Astrocyte (in vitro differentiated cells and primary cell): ENCODE measurements around the gene CELF5. TPM values are rescaled to one million over a fixed set of nuclear protein-coding genes. Genes with fewer than 3 reads are reported as not detected.
A peak's percentile ranks its signal among the peaks of the same experiment; 100 is the strongest.

Experiments
- DNase-seq: peaks from one replicate; pipeline ENCODE4 v3.0.0-alpha.2; 2010; ENCODE audit warnings: low read depth
- FAIRE-seq: peaks from 2 replicates; lab custom pipeline; 2011; peaks lifted over from hg19 to GRCh38; lab: Jason Lieb, UNC
- H2AFZ ChIP-seq: 2 replicates; pipeline ENCODE4 v1.6.0; 2012; ENCODE audit warnings: low read depth, low read length, inconsistent platforms
- H3K27ac ChIP-seq: 2 replicates; pipeline ENCODE4 v1.5.1; 2011; ENCODE audit warnings: low read depth, low read length, inconsistent platforms
- H3K27me3 ChIP-seq: 2 replicates; pipeline ENCODE4 v1.6.0; 2011; ENCODE audit warnings: low read length, inconsistent platforms; ENCODE audit not compliant: insufficient read depth
- H3K36me3 ChIP-seq: 2 replicates; pipeline ENCODE4 v1.5.1; 2011; ENCODE audit warnings: low read length, inconsistent platforms; ENCODE audit not compliant: insufficient read depth
- H3K4me1 ChIP-seq: 2 replicates; pipeline ENCODE4 v1.5.1; 2011; ENCODE audit warnings: low read length, inconsistent platforms; ENCODE audit not compliant: insufficient read depth
- H3K4me2 ChIP-seq: 2 replicates; pipeline ENCODE4 v1.6.0; 2012; ENCODE audit warnings: low read length, inconsistent platforms
- H3K4me3 ChIP-seq: 2 replicates; pipeline ENCODE4 v1.5.1; 2011; ENCODE audit warnings: low read depth, mild to moderate bottlenecking, low read length, inconsistent platforms; ENCODE audit not compliant: insufficient read depth
- H3K79me2 ChIP-seq: 2 replicates; pipeline ENCODE4 v1.6.0; 2012; ENCODE audit warnings: mild to moderate bottlenecking, low read length, inconsistent platforms; ENCODE audit not compliant: insufficient read depth
- H3K9ac ChIP-seq: 2 replicates; pipeline ENCODE4 v1.6.0; 2012; ENCODE audit warnings: mild to moderate bottlenecking, low read length, inconsistent platforms
- H3K9me3 ChIP-seq: 2 replicates; pipeline ENCODE4 v1.5.1; 2012; ENCODE audit warnings: low read depth, mild to moderate bottlenecking, low read length, inconsistent platforms; ENCODE audit not compliant: insufficient read depth
- H4K20me1 ChIP-seq: 2 replicates; pipeline ENCODE4 v1.6.0; 2012; ENCODE audit warnings: low read length, inconsistent platforms; ENCODE audit not compliant: insufficient read depth
- H3K27ac Mint-ChIP-seq: one replicate; pipeline ENCODE4 v1.8.0; 2021; ENCODE audit warnings: mild to moderate bottlenecking, mixed read lengths; ENCODE audit not compliant: unreplicated experiment
- H3K27me3 Mint-ChIP-seq: one replicate; pipeline ENCODE4 v1.8.0; 2021; ENCODE audit warnings: low read depth, mixed read lengths; ENCODE audit not compliant: unreplicated experiment
- H3K36me3 Mint-ChIP-seq: one replicate; pipeline ENCODE4 v1.8.0; 2021; ENCODE audit warnings: low read depth, mixed read lengths; ENCODE audit not compliant: unreplicated experiment
- H3K4me1 Mint-ChIP-seq: one replicate; pipeline ENCODE4 v1.8.0; 2021; ENCODE audit warnings: low read depth, mixed read lengths; ENCODE audit not compliant: unreplicated experiment
- H3K4me3 Mint-ChIP-seq: one replicate; pipeline ENCODE4 v1.8.0; 2021; ENCODE audit warnings: mild to moderate bottlenecking, moderate library complexity, mixed read lengths; ENCODE audit not compliant: unreplicated experiment
- H3K9me3 Mint-ChIP-seq: one replicate; pipeline ENCODE4 v1.8.0; 2021; ENCODE audit warnings: mild to moderate bottlenecking, mixed read lengths; ENCODE audit not compliant: unreplicated experiment
- EZH2 ChIP-seq: IDR thresholded peaks from 2 replicates; pipeline ENCODE4 v1.6.1; 2012; ENCODE audit warnings: mild to moderate bottlenecking, low read length, inconsistent platforms; ENCODE audit not compliant: insufficient read depth
- total RNA-seq: library from RNA; stranded (reverse); gene quantifications from 2 replicates; pipeline ENCODE4 v1.2.1, GENCODE V29; 2021
- TF ChIP-seq, protein P1 (sequence below): IDR thresholded peaks from 2 replicates; pipeline ENCODE4 v1.5.1; 2011; ENCODE audit warnings: low read depth, mild to moderate bottlenecking, inconsistent platforms, low read length, moderate library complexity; ENCODE audit not compliant: insufficient read depth

Gene CELF5
- total RNA-seq, 1 donor from 2014 or later: 1.2 TPM

DNA sequence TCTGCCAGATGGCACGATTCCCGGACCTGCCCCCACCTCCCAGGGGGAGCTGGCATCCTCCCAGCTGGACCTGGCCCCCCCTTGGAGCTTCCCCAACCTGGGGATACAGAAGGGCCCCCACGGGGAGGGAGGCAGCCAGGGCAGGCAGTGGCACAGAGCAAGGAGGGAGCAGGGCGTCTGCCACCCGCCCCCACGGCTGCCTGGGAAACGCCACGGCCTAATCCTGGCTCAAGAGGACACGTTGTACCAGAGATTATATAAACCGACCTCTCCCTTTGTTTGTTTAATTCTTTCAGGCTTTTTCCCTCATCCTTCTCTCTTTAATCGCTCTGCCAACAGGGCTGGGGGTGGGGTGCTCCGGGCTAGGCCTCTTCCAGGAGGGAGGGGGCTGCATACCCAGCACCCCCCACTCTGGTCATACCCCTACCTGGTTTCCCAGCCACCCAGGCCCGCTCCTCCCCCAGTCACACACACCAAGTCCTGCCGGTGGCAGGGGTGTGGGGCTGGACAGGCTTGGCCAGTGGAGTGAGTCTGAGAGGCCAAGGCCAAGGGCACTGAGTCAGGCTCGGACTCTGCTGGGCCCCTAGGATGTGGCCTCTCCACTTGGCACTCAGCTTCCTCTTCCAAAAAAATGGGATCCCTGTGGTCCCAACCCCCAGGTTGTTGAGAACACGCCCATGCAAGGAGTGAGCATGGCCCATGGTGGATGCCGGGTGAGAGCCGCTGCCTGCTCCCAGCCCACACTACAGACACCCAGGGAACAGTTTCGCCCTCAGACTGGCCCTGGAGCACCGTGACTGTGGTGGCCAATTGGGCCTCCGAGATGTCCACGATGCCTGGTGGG is 112.4 kb downstream of the CELF5 start:
- no peaks in the 10 kb centered on the region for H3K4me1 ChIP-seq
- no peak for DNase-seq
- peak overlapping the region; percentile 54 for H2AFZ ChIP-seq
- FAIRE-seq: no peak
- no peak overlapping the region for H3K4me3 ChIP-seq
- H3K9ac ChIP-seq: peak overlapping the region; percentile 9
- Mint-ChIP-seq H3K9me3 (no peaks in the 10 kb centered on the region), H3K36me3 (no peaks in the 10 kb centered on the region), H3K4me3 (no peak overlapping the region), H3K27me3 (peaks cover 52% of the 10 kb centered on the region), H3K4me1 (no peaks in the 10 kb centered on the region), H3K27ac (no peak overlapping the region)
- H3K79me2 ChIP-seq: no peaks in the 10 kb centered on the region
- H3K27ac ChIP-seq: no peak overlapping the region
- no peaks in the 10 kb centered on the region for H3K9me3 ChIP-seq
- H3K4me2 ChIP-seq: peak overlapping the region; percentile 28
- TF ChIP-seq, protein P1, sequence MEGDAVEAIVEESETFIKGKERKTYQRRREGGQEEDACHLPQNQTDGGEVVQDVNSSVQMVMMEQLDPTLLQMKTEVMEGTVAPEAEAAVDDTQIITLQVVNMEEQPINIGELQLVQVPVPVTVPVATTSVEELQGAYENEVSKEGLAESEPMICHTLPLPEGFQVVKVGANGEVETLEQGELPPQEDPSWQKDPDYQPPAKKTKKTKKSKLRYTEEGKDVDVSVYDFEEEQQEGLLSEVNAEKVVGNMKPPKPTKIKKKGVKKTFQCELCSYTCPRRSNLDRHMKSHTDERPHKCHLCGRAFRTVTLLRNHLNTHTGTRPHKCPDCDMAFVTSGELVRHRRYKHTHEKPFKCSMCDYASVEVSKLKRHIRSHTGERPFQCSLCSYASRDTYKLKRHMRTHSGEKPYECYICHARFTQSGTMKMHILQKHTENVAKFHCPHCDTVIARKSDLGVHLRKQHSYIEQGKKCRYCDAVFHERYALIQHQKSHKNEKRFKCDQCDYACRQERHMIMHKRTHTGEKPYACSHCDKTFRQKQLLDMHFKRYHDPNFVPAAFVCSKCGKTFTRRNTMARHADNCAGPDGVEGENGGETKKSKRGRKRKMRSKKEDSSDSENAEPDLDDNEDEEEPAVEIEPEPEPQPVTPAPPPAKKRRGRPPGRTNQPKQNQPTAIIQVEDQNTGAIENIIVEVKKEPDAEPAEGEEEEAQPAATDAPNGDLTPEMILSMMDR: no peak
- no peak for TF ChIP-seq EZH2
- H4K20me1 ChIP-seq: no peaks in the 10 kb centered on the region
- no peaks in the 10 kb centered on the region for H3K27me3 ChIP-seq
- H3K36me3 ChIP-seq: no peaks in the 10 kb centered on the region

GRCh38 chr19:3338541-3339181 is 114.2 kb downstream of the CELF5 start:
- Histone ChIP-seq H2AFZ (no peak overlapping the region), H3K9ac (no peak overlapping the region), H3K79me2 (no peaks in the 10 kb centered on the region), H3K9me3 (no peaks in the 10 kb centered on the region), H3K27ac (no peak overlapping the region), H3K27me3 (no peaks in the 10 kb centered on the region), H3K4me3 (no peak overlapping the region), H4K20me1 (no peaks in the 10 kb centered on the region), H3K4me2 (no peak overlapping the region), H3K4me1 (no peaks in the 10 kb centered on the region), H3K36me3 (no peaks in the 10 kb centered on the region)
- Mint-ChIP-seq H3K9me3 (no peaks in the 10 kb centered on the region), H3K4me1 (no peaks in the 10 kb centered on the region), H3K4me3 (no peak overlapping the region), H3K27me3 (peaks cover 47% of the 10 kb centered on the region), H3K27ac (no peak overlapping the region), H3K36me3 (no peaks in the 10 kb centered on the region)
- no peak for TF ChIP-seq EZH2
- TF ChIP-seq, protein P1: no peak
- DNase-seq (no peak), FAIRE-seq (no peak)
